WTC11 (cell line): ENCODE results near the gene TMA7B. TPM values are rescaled to one million over a fixed set of nuclear protein-coding genes. Genes with fewer than 3 reads are reported as not detected.

ENCODE experiments used
- ATAC-seq: fragments of 200-7000 bp; cut with Tn5 transposase; 2 replicates; pipeline ENCODE4 v1.10.0; 2021; ENCODE audit warnings: mild to moderate bottlenecking, moderate library complexity
- CTCF ChIA-PET: fragments of 300-600 bp; sonication (Branson Sonifier 250); formaldehyde crosslinking; loops from one replicate; lab custom pipeline; 2021; ENCODE audit warnings: antibody characterized with exemption; lab: Charles Lee
- POLR2A ChIA-PET: fragments of 350-600 bp; sonication (Branson Sonifier 250); formaldehyde crosslinking; loops from one replicate; lab custom pipeline; 2021; ENCODE audit warnings: antibody characterized with exemption; lab: Charles Lee
- DNase-seq: peaks from one replicate; pipeline ENCODE4 v3.0.0; 2021; ENCODE audit warnings: low spot score
- H3K27ac Mint-ChIP-seq: 2 replicates; pipeline ENCODE4 v1.8.0; 2021; ENCODE audit warnings: mixed read lengths
- H3K27me3 Mint-ChIP-seq: 2 replicates; pipeline ENCODE4 v1.8.0; 2021; ENCODE audit warnings: low read depth, mild to moderate bottlenecking, moderate library complexity, mixed read lengths
- H3K36me3 Mint-ChIP-seq: 2 replicates; pipeline ENCODE4 v1.8.0; 2021; ENCODE audit warnings: mixed read lengths
- H3K4me1 Mint-ChIP-seq: 2 replicates; pipeline ENCODE4 v1.8.0; 2022; ENCODE audit warnings: mixed read lengths
- H3K4me3 Mint-ChIP-seq: 2 replicates; pipeline ENCODE4 v1.8.0; 2021; ENCODE audit warnings: mild to moderate bottlenecking, moderate library complexity, mixed read lengths
- H3K9me3 Mint-ChIP-seq: 2 replicates; pipeline ENCODE4 v1.8.0; 2021; ENCODE audit warnings: mixed read lengths
- CREB1 ChIP-seq: sonication (generic); formaldehyde crosslinking; IDR thresholded peaks from 2 replicates; pipeline ENCODE4 v1.8.0; 2023; ENCODE audit warnings: mild to moderate bottlenecking, missing genetic modification reagents
- EMX1 ChIP-seq: fragments of 250-450 bp; sonication (Bioruptor Pico); IDR thresholded peaks from 2 replicates; pipeline ENCODE4 v1.8.0; 2021; ENCODE audit warnings: mild to moderate bottlenecking
- ESRRA ChIP-seq: sonication (generic); formaldehyde crosslinking; IDR thresholded peaks from 2 replicates; pipeline ENCODE4 v1.8.1; 2022; ENCODE audit warnings: mild to moderate bottlenecking, missing genetic modification reagents, borderline replicate concordance
- ETV6 ChIP-seq: sonication (generic); formaldehyde crosslinking; IDR thresholded peaks from 2 replicates; pipeline ENCODE4 v1.8.1; 2022; ENCODE audit warnings: mild to moderate bottlenecking, missing genetic modification reagents
- JAZF1 ChIP-seq: fragments of 250-450 bp; sonication (Bioruptor Pico); IDR thresholded peaks from 2 replicates; pipeline ENCODE4 v1.9.0; 2021; ENCODE audit warnings: moderate library complexity, mild to moderate bottlenecking, inconsistent platforms
- NR1H2 ChIP-seq: sonication (generic); formaldehyde crosslinking; IDR thresholded peaks from 2 replicates; pipeline ENCODE4 v1.9.0; 2021; ENCODE audit warnings: mild to moderate bottlenecking, moderate library complexity, missing genetic modification reagents
- SMAD4 ChIP-seq: sonication (generic); formaldehyde crosslinking; IDR thresholded peaks from 2 replicates; pipeline ENCODE4 v1.8.0; 2022; ENCODE audit warnings: mild to moderate bottlenecking, missing genetic modification reagents
- SOX15 ChIP-seq: fragments of 250-450 bp; sonication (Bioruptor Pico); IDR thresholded peaks from 2 replicates; pipeline ENCODE4 v1.9.0; 2021; ENCODE audit warnings: mild to moderate bottlenecking
- SP1 ChIP-seq: sonication (generic); formaldehyde crosslinking; conservative IDR thresholded peaks from 2 replicates; pipeline ENCODE4 v1.8.1; 2022; ENCODE audit warnings: missing genetic modification reagents
- STAT6 ChIP-seq: sonication (generic); formaldehyde crosslinking; conservative IDR thresholded peaks from 2 replicates; pipeline ENCODE4 v1.8.1; 2023; ENCODE audit warnings: mild to moderate bottlenecking, low read depth, missing genetic modification reagents, moderate library complexity
- ZNF396 ChIP-seq: fragments of 250-450 bp; sonication (Bioruptor Pico); IDR thresholded peaks from 2 replicates; pipeline ENCODE4 v1.8.0; 2021; ENCODE audit warnings: mild to moderate bottlenecking, moderate library complexity, borderline replicate concordance
- ZNF416 ChIP-seq: fragments of 250-450 bp; sonication (Bioruptor Pico); IDR thresholded peaks from 2 replicates; pipeline ENCODE4 v1.9.0; 2021; ENCODE audit warnings: mild to moderate bottlenecking, inconsistent platforms
- total RNA-seq: library from RNA; stranded (reverse); gene quantifications from 3 replicates; pipeline ENCODE4 v1.2.3, GENCODE V29; 2021
- TF ChIP-seq, protein P1 (sequence below): fragments of 250-450 bp; sonication (Bioruptor Pico); IDR thresholded peaks from 2 replicates; pipeline ENCODE4 v1.9.0; 2021; ENCODE audit warnings: mild to moderate bottlenecking
- TF ChIP-seq, protein P2 (sequence below): sonication (generic); formaldehyde crosslinking; IDR thresholded peaks from 2 replicates; pipeline ENCODE4 v1.8.0; 2022; ENCODE audit warnings: missing genetic modification reagents
- TF ChIP-seq, protein P3 (sequence below): fragments of 200-600 bp; IDR thresholded peaks from 2 replicates; pipeline ENCODE4 v1.8.0; 2022; ENCODE audit warnings: antibody characterized with exemption
- TF ChIP-seq, protein P4 (sequence below): fragments of 250-450 bp; sonication (Bioruptor Pico); IDR thresholded peaks from 2 replicates; pipeline ENCODE4 v1.9.0; 2021; ENCODE audit warnings: moderate library complexity, mild to moderate bottlenecking, inconsistent platforms, borderline replicate concordance
- TF ChIP-seq, protein P5 (sequence below): sonication (generic); formaldehyde crosslinking; IDR thresholded peaks from 2 replicates; pipeline ENCODE4 v1.8.0; 2022; ENCODE audit warnings: mild to moderate bottlenecking, missing genetic modification reagents

Gene TMA7B
- total RNA-seq, 1 experiment from 2014 or later, result not detected

GRCh38 chr22:39910876-39911613 is 49.2 kb upstream of the TMA7B start (continued):
- TF ChIP-seq, protein P1, sequence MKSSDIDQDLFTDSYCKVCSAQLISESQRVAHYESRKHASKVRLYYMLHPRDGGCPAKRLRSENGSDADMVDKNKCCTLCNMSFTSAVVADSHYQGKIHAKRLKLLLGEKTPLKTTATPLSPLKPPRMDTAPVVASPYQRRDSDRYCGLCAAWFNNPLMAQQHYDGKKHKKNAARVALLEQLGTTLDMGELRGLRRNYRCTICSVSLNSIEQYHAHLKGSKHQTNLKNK (CRISPR knock-in tag), result no peak
- TF ChIP-seq, protein P2, sequence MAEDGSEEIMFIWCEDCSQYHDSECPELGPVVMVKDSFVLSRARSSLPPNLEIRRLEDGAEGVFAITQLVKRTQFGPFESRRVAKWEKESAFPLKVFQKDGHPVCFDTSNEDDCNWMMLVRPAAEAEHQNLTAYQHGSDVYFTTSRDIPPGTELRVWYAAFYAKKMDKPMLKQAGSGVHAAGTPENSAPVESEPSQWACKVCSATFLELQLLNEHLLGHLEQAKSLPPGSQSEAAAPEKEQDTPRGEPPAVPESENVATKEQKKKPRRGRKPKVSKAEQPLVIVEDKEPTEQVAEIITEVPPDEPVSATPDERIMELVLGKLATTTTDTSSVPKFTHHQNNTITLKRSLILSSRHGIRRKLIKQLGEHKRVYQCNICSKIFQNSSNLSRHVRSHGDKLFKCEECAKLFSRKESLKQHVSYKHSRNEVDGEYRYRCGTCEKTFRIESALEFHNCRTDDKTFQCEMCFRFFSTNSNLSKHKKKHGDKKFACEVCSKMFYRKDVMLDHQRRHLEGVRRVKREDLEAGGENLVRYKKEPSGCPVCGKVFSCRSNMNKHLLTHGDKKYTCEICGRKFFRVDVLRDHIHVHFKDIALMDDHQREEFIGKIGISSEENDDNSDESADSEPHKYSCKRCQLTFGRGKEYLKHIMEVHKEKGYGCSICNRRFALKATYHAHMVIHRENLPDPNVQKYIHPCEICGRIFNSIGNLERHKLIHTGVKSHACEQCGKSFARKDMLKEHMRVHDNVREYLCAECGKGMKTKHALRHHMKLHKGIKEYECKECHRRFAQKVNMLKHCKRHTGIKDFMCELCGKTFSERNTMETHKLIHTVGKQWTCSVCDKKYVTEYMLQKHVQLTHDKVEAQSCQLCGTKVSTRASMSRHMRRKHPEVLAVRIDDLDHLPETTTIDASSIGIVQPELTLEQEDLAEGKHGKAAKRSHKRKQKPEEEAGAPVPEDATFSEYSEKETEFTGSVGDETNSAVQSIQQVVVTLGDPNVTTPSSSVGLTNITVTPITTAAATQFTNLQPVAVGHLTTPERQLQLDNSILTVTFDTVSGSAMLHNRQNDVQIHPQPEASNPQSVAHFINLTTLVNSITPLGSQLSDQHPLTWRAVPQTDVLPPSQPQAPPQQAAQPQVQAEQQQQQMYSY (CRISPR knock-in tag), result no peak
- TF ChIP-seq, protein P3, sequence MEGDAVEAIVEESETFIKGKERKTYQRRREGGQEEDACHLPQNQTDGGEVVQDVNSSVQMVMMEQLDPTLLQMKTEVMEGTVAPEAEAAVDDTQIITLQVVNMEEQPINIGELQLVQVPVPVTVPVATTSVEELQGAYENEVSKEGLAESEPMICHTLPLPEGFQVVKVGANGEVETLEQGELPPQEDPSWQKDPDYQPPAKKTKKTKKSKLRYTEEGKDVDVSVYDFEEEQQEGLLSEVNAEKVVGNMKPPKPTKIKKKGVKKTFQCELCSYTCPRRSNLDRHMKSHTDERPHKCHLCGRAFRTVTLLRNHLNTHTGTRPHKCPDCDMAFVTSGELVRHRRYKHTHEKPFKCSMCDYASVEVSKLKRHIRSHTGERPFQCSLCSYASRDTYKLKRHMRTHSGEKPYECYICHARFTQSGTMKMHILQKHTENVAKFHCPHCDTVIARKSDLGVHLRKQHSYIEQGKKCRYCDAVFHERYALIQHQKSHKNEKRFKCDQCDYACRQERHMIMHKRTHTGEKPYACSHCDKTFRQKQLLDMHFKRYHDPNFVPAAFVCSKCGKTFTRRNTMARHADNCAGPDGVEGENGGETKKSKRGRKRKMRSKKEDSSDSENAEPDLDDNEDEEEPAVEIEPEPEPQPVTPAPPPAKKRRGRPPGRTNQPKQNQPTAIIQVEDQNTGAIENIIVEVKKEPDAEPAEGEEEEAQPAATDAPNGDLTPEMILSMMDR, result no peak

GRCh38 chr22:39913321-39913720 is 46.9 kb upstream of the TMA7B start:
- DNase-seq, result no peak
- Mint-ChIP-seq H3K27ac (no peak overlapping the region), H3K36me3 (no peaks in the 10 kb centered on the region), H3K4me1 (peaks cover 14% of the 10 kb centered on the region), H3K4me3 (no peak overlapping the region), H3K27me3 (no peaks in the 10 kb centered on the region; the same call in none of the 2 replicates), H3K9me3 (no peaks in the 10 kb centered on the region)
- CTCF ChIA-PET, result interaction anchor here (1.5 kb wide), 1 partner anchor 379 kb away, joined by 3 read pairs; no protein-coding TSS in a partner anchor
- ATAC-seq, result no peak
- POLR2A ChIA-PET, result no interaction called here
- TF ChIP-seq, protein P3, result no peak
- no peak for TF ChIP-seq ZNF396 (CRISPR knock-in tag)
- TF ChIP-seq CREB1 (CRISPR knock-in tag), result no peak
- TF ChIP-seq ESRRA (CRISPR knock-in tag), result no peak
- TF ChIP-seq, protein P2 (CRISPR knock-in tag), result no peak
- TF ChIP-seq NR1H2 (CRISPR knock-in tag), result no peak
- TF ChIP-seq ZNF416 (CRISPR knock-in tag), result no peak
- TF ChIP-seq, protein P4, sequence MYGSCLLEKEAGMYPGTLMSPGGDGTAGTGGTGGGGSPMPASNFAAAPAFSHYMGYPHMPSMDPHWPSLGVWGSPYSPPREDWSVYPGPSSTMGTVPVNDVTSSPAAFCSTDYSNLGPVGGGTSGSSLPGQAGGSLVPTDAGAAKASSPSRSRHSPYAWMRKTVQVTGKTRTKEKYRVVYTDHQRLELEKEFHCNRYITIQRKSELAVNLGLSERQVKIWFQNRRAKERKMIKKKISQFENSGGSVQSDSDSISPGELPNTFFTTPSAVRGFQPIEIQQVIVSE, result no peak
- no peak for TF ChIP-seq SP1 (CRISPR knock-in tag)
- no peak for TF ChIP-seq STAT6 (CRISPR knock-in tag)
- TF ChIP-seq SMAD4, result no peak
- no peak for TF ChIP-seq JAZF1 (CRISPR knock-in tag)
- no peak for TF ChIP-seq EMX1 (CRISPR knock-in tag)
- TF ChIP-seq SOX15, result no peak
- no peak for TF ChIP-seq ETV6 (CRISPR knock-in tag)
- TF ChIP-seq, protein P5, sequence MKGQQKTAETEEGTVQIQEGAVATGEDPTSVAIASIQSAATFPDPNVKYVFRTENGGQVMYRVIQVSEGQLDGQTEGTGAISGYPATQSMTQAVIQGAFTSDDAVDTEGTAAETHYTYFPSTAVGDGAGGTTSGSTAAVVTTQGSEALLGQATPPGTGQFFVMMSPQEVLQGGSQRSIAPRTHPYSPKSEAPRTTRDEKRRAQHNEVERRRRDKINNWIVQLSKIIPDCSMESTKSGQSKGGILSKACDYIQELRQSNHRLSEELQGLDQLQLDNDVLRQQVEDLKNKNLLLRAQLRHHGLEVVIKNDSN (CRISPR knock-in tag), result no peak
